GM23338 (cell line): ENCODE results near the gene ACAT2.

Source experiments
- CTCF ChIP-seq, 2 experiments: fragments of 200-600 bp in 1 of 2; sonication (generic) in 1 of 2; conservative IDR thresholded peaks; 2 replicates each; pipeline versions ENCODE4 v1.5.1 to v1.6.1; 2016 to 2017; ENCODE audit warnings: antibody characterized with exemption in 2 of 2, low read depth in 2 of 2, mild to moderate bottlenecking in 2 of 2, moderate library complexity in 1 of 2
- EZH2 ChIP-seq: fragments of 200-600 bp; sonication (generic); IDR thresholded peaks from one replicate; pipeline ENCODE4 v1.8.0; 2017; ENCODE audit warnings: antibody characterized with exemption, mild to moderate bottlenecking, low read depth; ENCODE audit not compliant: unreplicated experiment
- EZH2phosphoT487 ChIP-seq: fragments of 200-600 bp; sonication (generic); IDR thresholded peaks from one replicate; pipeline ENCODE4 v1.8.1; 2018; ENCODE audit warnings: antibody characterized with exemption; ENCODE audit not compliant: unreplicated experiment
- JUNB ChIP-seq: IDR thresholded peaks from one replicate; pipeline ENCODE4 v1.6.1; 2016; ENCODE audit warnings: antibody characterized with exemption; ENCODE audit not compliant: unreplicated experiment
- REST ChIP-seq: IDR thresholded peaks from one replicate; pipeline ENCODE4 v1.6.1; 2018; ENCODE audit warnings: antibody characterized with exemption; ENCODE audit not compliant: unreplicated experiment

- no peak for TF ChIP-seq CTCF (conservative IDR thresholded peaks at IDR 0.05; ENCODE audit: low read depth in 2 of 2)
- no peak for TF ChIP-seq JUNB
- TF ChIP-seq EZH2: no peak
- TF ChIP-seq EZH2phosphoT487: no peak
- TF ChIP-seq REST: no peak
These were observed 10.4 kb downstream of the ACAT2 start for GRCh38 chr6:159772196-159772595.
